RPMI8226 (cell line): ENCODE data around the gene TRAF1.

Experiments used
- DNase-seq: peaks from one replicate; pipeline ENCODE4 v3.0.0-alpha.2; 2015

TRAF1 gene

GRCh38 chr9:120885958-120886357, 40.6 kb downstream of the TRAF1 start:
- peak; percentile 53 for DNase-seq

- DNase-seq: no peak
These were observed 41.1 kb downstream of the TRAF1 start for GRCh38 chr9:120885457-120885856.

- DNase-seq: peak; percentile 58
These were observed 43.0 kb downstream of the TRAF1 start for GRCh38 chr9:120883608-120883996.

- DNase-seq: peak; percentile 96
These were observed 43.5 kb downstream of the TRAF1 start for GRCh38 chr9:120882935-120883607.

- no peak for DNase-seq
These were observed 47.1 kb downstream of the TRAF1 start for GRCh38 chr9:120879446-120879845.

GRCh38 chr9:120878188-120879130, 48.1 kb downstream of the TRAF1 start:
- DNase-seq: peak; percentile 61

GRCh38 chr9:120877276-120878034, 49.1 kb downstream of the TRAF1 start:
- DNase-seq: peak; percentile 87

GRCh38 chr9:120876842-120877240, 49.8 kb downstream of the TRAF1 start, which contains the start of gene PHF19:
PHF19 (minus strand) TSS chr9:120877188; CDS start chr9:120874741, 2,447 bp downstream.
- peak; percentile 74 for DNase-seq

- DNase-seq: peak; percentile 97
These were observed 50.4 kb downstream of the TRAF1 start for GRCh38 chr9:120875954-120876841.

- no peak for DNase-seq
These were observed 51.0 kb downstream of the TRAF1 start for GRCh38 chr9:120875643-120875953.

- no peak for DNase-seq
These were observed 51.4 kb downstream of the TRAF1 start for GRCh38 chr9:120875195-120875565.

GRCh38 chr9:120874226-120875194, 52.1 kb downstream of the TRAF1 start:
- no peak for DNase-seq

GRCh38 chr9:120873512-120873911, 53.1 kb downstream of the TRAF1 start:
- peak; percentile 95 for DNase-seq

GRCh38 chr9:120872791-120873502, 53.6 kb downstream of the TRAF1 start:
- DNase-seq: peak; percentile 90

- no peak for DNase-seq
These were observed 56.4 kb downstream of the TRAF1 start for GRCh38 chr9:120870206-120870605.

GRCh38 chr9:120869726-120870125, 56.9 kb downstream of the TRAF1 start:
- DNase-seq: no peak

- DNase-seq: no peak
These were observed 57.3 kb downstream of the TRAF1 start for GRCh38 chr9:120869360-120869687.

GRCh38 chr9:120868676-120869359, 57.8 kb downstream of the TRAF1 start:
- DNase-seq: peak; percentile 100

GRCh38 chr9:120868339-120868675, 58.3 kb downstream of the TRAF1 start:
- no peak for DNase-seq
